ENCODE results near the gene ZNF280D.

The ZNF280D gene

DNA sequence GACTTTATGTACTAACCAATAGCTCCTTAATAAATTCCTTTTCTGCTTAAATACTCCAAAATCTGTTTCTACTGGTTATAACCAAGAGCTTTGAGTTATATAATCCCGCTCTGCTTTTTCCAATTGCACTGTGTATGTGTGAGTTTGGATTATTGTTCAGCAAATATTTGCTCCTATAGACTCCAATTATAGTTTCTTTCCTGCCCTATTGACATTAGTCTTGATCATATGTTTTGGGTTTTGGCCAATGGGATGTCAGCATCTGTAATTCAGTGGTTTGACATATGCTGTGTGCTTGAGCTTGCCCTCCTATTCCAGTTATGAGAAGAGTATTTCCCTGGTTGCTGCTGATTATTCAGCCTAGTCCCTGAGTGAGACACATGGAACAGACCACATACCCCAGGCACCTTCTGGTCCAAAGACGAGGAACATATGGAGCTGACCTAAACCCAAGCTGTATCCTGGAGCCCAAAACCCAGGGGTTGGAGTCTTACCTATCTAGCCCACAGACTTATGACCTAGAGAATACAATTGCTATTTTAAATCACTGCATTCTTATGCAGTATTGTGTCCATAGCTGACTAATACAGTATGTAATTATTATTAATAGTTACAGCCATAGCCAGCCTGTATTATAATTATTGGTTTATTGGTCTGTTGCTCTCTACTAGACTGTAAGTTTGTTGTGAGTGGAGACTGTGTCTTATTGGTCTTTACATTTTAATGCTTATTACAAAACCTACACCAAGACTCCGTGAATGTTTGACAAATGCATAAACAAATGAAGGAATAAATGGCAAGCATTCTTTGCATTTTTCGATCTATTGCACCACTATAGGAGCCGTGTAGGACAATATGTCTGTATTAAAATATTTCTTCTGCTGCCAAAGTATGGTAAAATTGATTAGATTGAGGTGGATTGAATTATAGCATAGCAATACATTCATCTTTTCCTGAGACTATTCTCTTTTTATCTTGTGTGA lies 11.7 kb upstream of the ZNF280D start:
- Histone ChIP-seq H3K36me3 (no peaks in the 10 kb centered on the region), H3K27ac (no peak overlapping the region), H3K9me3 (no peaks in the 10 kb centered on the region), H3K27me3 (no peaks in the 10 kb centered on the region), H3K4me1 (ENCODE audit: control insufficient read depth in 1 of 2, insufficient read depth in 1 of 2, low read depth in 1 of 2, low read length in 1 of 2) (peaks cover 4 to 8% of the 10 kb centered on the region in 2 experiments), H3K4me3 (ENCODE audit: low read depth in 1 of 2, low read length in 1 of 2) (no peak overlapping the region)
- TF ChIP-seq, protein P1, sequence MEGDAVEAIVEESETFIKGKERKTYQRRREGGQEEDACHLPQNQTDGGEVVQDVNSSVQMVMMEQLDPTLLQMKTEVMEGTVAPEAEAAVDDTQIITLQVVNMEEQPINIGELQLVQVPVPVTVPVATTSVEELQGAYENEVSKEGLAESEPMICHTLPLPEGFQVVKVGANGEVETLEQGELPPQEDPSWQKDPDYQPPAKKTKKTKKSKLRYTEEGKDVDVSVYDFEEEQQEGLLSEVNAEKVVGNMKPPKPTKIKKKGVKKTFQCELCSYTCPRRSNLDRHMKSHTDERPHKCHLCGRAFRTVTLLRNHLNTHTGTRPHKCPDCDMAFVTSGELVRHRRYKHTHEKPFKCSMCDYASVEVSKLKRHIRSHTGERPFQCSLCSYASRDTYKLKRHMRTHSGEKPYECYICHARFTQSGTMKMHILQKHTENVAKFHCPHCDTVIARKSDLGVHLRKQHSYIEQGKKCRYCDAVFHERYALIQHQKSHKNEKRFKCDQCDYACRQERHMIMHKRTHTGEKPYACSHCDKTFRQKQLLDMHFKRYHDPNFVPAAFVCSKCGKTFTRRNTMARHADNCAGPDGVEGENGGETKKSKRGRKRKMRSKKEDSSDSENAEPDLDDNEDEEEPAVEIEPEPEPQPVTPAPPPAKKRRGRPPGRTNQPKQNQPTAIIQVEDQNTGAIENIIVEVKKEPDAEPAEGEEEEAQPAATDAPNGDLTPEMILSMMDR (IDR thresholded peaks at IDR 0.05): no peak

DNA sequence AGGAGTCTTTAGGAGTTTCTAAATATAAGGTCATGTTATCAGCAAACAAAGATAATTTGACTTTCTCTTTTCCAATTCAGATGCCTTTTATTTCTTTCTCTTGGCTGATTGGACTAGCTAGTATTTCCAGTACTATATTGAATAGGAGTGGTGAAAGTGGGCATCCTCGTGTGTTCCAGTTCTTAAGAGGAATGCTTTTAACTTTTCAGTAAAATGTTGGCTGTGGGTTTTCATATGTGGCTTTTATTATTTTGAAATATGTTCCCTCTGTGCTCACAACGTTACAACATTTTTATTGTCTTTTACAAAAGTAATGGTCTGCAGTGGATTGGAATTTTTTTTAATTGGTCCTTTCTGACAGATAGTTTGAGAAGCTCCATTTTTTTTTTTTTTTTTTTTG lies 8.2 kb upstream of the ZNF280D start:
- TF ChIP-seq, protein P1 (IDR thresholded peaks at IDR 0.05): no peak
- Histone ChIP-seq H3K9me3 (no peaks in the 10 kb centered on the region), H3K4me1 (ENCODE audit: control insufficient read depth in 1 of 2, insufficient read depth in 1 of 2, low read depth in 1 of 2, low read length in 1 of 2) (peaks cover 4 to 8% of the 10 kb centered on the region in 2 experiments), H3K36me3 (no peaks in the 10 kb centered on the region), H3K4me3 (ENCODE audit: low read depth in 1 of 2, low read length in 1 of 2) (no peak overlapping the region), H3K27me3 (no peaks in the 10 kb centered on the region), H3K27ac (no peak overlapping the region)

DNA sequence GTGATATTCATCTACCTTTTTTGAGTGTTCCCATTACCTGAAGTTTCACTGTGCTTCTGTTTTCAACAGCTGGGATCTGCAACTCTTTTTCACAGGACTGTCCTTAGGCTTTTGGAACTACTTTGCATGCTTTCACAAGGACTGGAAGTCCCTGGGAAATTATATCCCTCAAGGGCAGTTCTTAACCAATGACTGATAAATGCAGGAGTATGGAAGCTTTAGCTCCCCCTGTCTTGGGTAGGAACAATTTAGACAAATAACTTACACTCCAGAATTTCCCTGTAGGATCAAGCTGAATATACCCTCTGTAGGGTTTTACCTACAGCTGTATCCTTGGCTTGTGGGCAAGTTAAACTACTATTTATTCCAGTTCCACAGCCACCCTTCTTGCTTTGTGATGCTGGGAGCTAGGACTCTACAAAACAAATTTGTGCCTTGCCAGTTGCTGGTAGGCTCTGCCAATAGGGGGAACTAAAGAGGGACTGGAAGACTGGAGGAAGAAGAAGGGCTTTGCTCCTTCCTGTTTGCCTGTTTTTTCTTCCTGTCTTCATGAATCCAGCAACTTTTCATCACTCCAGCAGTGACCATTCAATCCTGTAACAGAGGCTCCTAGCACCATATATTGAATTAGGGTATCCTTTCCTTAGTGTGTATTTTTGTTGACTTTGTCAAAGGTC lies 6.8 kb upstream of the ZNF280D start:
- Histone ChIP-seq H3K9me3 (no peaks in the 10 kb centered on the region), H3K27me3 (no peaks in the 10 kb centered on the region), H3K4me3 (ENCODE audit: low read depth in 1 of 2, low read length in 1 of 2) (no peak overlapping the region), H3K27ac (no peak overlapping the region), H3K36me3 (no peaks in the 10 kb centered on the region), H3K4me1 (ENCODE audit: control insufficient read depth in 1 of 2, insufficient read depth in 1 of 2, low read depth in 1 of 2, low read length in 1 of 2) (peaks cover 4 to 8% of the 10 kb centered on the region in 2 experiments)
- TF ChIP-seq, protein P1 (IDR thresholded peaks at IDR 0.05): no peak

DNA sequence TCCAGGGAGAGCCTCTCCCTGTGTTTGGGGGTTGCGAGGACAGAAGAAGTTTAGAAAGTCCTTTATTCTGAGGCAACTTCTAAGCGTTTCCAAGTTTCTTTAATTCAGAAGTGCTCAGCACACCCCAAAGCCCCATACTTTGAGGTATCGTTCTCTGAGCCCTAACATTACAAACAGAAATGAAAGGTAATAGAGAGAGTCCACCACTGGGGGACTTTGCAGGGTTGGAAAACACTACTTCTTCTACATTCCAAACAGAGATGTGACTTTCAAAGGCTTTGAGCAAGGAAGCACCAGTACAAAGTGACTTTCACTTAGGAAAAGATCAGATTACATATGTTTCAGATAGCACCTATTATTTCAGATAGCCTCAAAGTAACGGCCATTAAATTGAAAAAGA lies 6.2 kb upstream of the ZNF280D start:
- H3K27me3 ChIP-seq: no peaks in the 10 kb centered on the region
- H3K27ac ChIP-seq: no peak overlapping the region
- H3K36me3 ChIP-seq: no peaks in the 10 kb centered on the region
- no peak overlapping the region for H3K4me3 ChIP-seq (ENCODE audit: low read depth in 1 of 2, low read length in 1 of 2)
- peaks cover 4 to 8% of the 10 kb centered on the region in 2 experiments for H3K4me1 ChIP-seq (ENCODE audit: control insufficient read depth in 1 of 2, insufficient read depth in 1 of 2, low read depth in 1 of 2, low read length in 1 of 2)
- H3K9me3 ChIP-seq: no peaks in the 10 kb centered on the region
- TF ChIP-seq, protein P1 (IDR thresholded peaks at IDR 0.05): no peak

DNA sequence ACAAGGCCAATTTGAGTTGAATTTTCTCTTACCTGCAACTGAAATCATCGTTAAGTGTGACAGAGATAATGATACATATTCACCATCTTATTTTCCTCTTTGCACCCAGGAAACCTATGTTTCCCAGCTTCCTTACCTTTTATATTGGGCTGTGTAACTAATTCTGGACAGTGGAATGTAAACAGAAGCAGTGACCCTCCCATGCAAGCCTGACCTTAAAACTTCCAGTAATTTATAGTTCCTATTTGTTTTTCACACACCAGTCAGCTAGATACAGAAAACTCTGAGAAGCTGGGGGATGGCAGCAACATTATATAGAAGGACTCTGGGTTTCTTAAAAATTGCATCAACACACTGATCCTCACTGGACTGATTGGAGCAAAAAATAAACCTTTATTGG lies 4.5 kb upstream of the ZNF280D start:
- Histone ChIP-seq H3K27ac (no peak overlapping the region), H3K36me3 (no peaks in the 10 kb centered on the region), H3K27me3 (no peaks in the 10 kb centered on the region), H3K9me3 (no peaks in the 10 kb centered on the region), H3K4me3 (ENCODE audit: low read depth in 1 of 2, low read length in 1 of 2) (no peak overlapping the region), H3K4me1 (ENCODE audit: control insufficient read depth in 1 of 2, insufficient read depth in 1 of 2, low read depth in 1 of 2, low read length in 1 of 2) (peaks cover 12 to 16% of the 10 kb centered on the region in 2 experiments)
- TF ChIP-seq, protein P1 (IDR thresholded peaks at IDR 0.05): no peak
